Common myeloid progenitor, CD34-positive (primary cell): ENCODE results near the gene CYP11A1.
A peak's percentile ranks its signal among the peaks of the same experiment; 100 is the strongest.

Experiments
- CTCF ChIA-PET: fragments of 350-600 bp; sonication (Branson Sonifier 250); formaldehyde crosslinking; loops from one replicate; lab custom pipeline; 2021; ENCODE audit warnings: antibody characterized with exemption; lab: Charles Lee
- POLR2A ChIA-PET: fragments of 350-600 bp; sonication (Branson Sonifier 250); formaldehyde crosslinking; loops from one replicate; lab custom pipeline; 2021; ENCODE audit warnings: antibody characterized with exemption; lab: Charles Lee
- DNase-seq, 3 donors: peaks; one replicate each; pipeline versions ENCODE4 v3.0.0 to v3.0.0-alpha.2; 2013
- H3K27ac ChIP-seq, 2 experiments: 1 replicate in 1 of 2; 2 replicates in 1 of 2; pipeline ENCODE4 v1.7.0; 2013; ENCODE audit warnings: inconsistent platforms in 2 of 2, low read length in 2 of 2, mild to moderate bottlenecking in 2 of 2, low read depth in 1 of 2, moderate library complexity in 1 of 2; ENCODE audit not compliant: severe bottlenecking in 2 of 2, insufficient read depth in 1 of 2, poor library complexity in 1 of 2
- H3K27me3 ChIP-seq, 5 experiments: replicated peaks in 2 of 5; 1 replicate in 3 of 5; 2 replicates in 2 of 5; pipeline versions ENCODE4 v1.6.1 to v1.7.0; 2013; ENCODE audit warnings: low read length in 4 of 5, mild to moderate bottlenecking in 2 of 5, moderate library complexity in 2 of 5, inconsistent platforms in 1 of 5; ENCODE audit not compliant: insufficient read depth in 5 of 5, control insufficient read depth in 4 of 5
- H3K36me3 ChIP-seq, 4 experiments: 1 replicate in 2 of 4; 2 replicates in 2 of 4; pipeline versions ENCODE4 v1.6.1 to v1.7.0; 2013; ENCODE audit warnings: low read length in 3 of 4, control low read depth in 1 of 4, mild to moderate bottlenecking in 1 of 4; ENCODE audit not compliant: control insufficient read depth in 4 of 4, insufficient read depth in 4 of 4
- H3K4me1 ChIP-seq, 4 experiments: 1 replicate in 3 of 4; 2 replicates in 1 of 4; pipeline versions ENCODE4 v1.6.1 to v1.7.1; 2013; ENCODE audit warnings: low read length in 3 of 4, mild to moderate bottlenecking in 3 of 4, control low read depth in 1 of 4, inconsistent platforms in 1 of 4, moderate library complexity in 1 of 4; ENCODE audit not compliant: control insufficient read depth in 4 of 4, insufficient read depth in 4 of 4; ENCODE audit errors: control extremely low read depth in 1 of 4
- H3K4me3 ChIP-seq, 7 experiments: 1 replicate in 4 of 7; 2 replicates in 3 of 7; pipeline versions ENCODE4 v1.5.1 to v1.7.0; 2013; ENCODE audit warnings: mild to moderate bottlenecking in 7 of 7, low read length in 6 of 7, moderate library complexity in 6 of 7, inconsistent platforms in 2 of 7, low read depth in 2 of 7, control low read depth in 1 of 7; ENCODE audit not compliant: insufficient read depth in 4 of 7, control insufficient read depth in 1 of 7; ENCODE audit errors: extremely low read depth in 1 of 7
- H3K9me3 ChIP-seq, 5 experiments: 1 replicate in 4 of 5; 2 replicates in 1 of 5; pipeline versions ENCODE4 v1.6.1 to v1.7.1; 2013; ENCODE audit warnings: low read length in 4 of 5, mild to moderate bottlenecking in 2 of 5, inconsistent platforms in 1 of 5, low read depth in 1 of 5, moderate library complexity in 1 of 5; ENCODE audit not compliant: control insufficient read depth in 4 of 5, insufficient read depth in 2 of 5; ENCODE audit errors: control extremely low read depth in 1 of 5
- whole genome bisulfite sequencing: methylation state at CpG from one replicate; pipeline ENCODE4 v1.1.5; 2013; ENCODE audit not compliant: insufficient coverage; 5-methylcytosine and 5-hydroxymethylcytosine counted together

CYP11A1 gene

DNA sequence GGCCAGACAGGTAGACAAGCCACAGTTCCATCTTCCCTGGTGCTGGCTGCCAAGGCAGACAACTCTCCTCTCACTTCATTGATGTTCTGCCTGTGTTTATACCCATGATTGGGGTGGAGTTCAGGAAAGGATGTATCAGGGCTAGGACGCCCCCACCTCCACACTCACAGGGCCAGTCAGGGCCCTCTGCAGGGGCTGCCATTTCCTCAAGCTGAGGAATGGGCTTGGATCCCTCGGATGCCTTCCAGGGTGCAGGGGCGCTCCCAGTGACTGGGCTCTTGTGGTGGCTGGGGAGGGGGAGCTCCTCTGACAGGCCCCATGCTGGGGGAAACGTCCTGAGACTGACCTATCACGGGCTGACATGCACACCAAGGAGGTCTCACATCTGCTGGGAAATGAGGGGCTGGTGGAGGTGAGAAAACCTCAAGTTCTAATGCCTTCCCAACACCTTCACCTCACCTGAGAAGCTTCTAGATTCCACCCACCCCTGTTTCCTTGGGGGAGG lies 34.9 kb upstream of the CYP11A1 start:
- no peaks in the 10 kb centered on the region for H3K36me3 ChIP-seq
- no peaks in the 10 kb centered on the region for H3K9me3 ChIP-seq
- 95% methylated on average over 2 of the region's 5 CpGs for WGBS
- peaks cover 21 to 82% (median 66%) of the 10 kb centered on the region in 4 experiments for H3K4me1 ChIP-seq
- POLR2A ChIA-PET, result interaction anchor here (0.8 to 2.8 kb wide), 3 partner anchors 17 to 60 kb away, joined by 3 to 12 read pairs (median 4); no protein-coding TSS in a partner anchor
- H3K27me3 ChIP-seq, result no peaks in the 10 kb centered on the region
- H3K4me3 ChIP-seq, result peak overlapping the region in 2 of 7 experiments; percentile 4 to 48
- DNase-seq, result no peak
- peak overlapping the region; percentile 1 to 9 for H3K27ac ChIP-seq
- CTCF ChIA-PET, result interaction anchor here (0.8 to 10.0 kb wide), 12 partner anchors 11 to 385 kb away, joined by 3 to 82 read pairs (median 8); no protein-coding TSS in a partner anchor

DNA sequence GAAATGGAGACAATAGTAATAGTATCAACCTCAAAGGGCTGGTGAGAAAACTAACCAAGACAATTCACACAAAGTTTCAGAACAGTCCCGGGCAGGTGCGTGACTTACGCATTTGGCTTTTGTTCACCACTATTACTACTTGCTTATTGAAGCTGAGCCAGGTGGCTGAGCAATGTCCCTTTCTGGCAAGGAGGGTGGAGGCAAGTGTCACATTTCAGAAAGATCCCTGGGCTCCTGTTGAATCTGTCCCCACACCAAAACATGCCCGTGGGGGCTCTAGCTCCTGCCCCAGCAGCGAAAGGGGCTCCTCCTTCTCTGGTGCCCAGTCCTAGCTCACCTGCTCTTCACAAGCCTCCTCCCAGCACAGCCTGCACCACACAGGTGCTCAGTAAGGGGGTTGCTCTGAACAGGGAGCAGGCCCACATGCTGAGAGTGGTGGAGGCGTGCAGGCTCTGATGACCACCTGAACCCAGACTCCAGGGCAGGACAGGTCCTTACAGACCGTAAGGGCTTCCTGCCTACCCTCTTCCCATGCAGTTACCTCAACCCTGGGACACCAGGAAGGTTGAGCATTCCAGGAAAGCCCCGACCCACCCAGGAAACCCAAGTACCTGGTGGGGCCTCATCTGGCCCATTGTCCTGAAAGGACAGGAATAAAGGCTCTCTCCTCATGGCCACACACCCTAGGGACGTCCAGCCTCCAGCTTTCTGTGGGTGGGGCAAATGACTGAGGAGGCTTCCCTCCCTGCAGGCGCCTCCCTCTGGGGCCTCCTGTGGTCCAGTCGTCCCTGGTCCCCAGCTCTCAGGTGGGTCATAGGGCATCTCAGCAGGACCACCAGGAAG lies 33.7 kb upstream of the CYP11A1 start:
- CTCF ChIA-PET, result interaction anchor here (1.0 to 10.0 kb wide), 5 partner anchors 9 to 40 kb away, joined by 3 to 82 read pairs (median 22); no protein-coding TSS in a partner anchor
- peak overlapping the region in 2 of 7 experiments; percentile 4 to 14 for H3K4me3 ChIP-seq
- peak overlapping the region in 1 of 2 experiments; percentile 41 for H3K27ac ChIP-seq
- H3K9me3 ChIP-seq, result no peaks in the 10 kb centered on the region
- no peaks in the 10 kb centered on the region for H3K36me3 ChIP-seq
- no peaks in the 10 kb centered on the region for H3K27me3 ChIP-seq
- peaks cover 21 to 87% (median 78%) of the 10 kb centered on the region in 4 experiments for H3K4me1 ChIP-seq
- no peak for DNase-seq
- 81% methylated on average over 5 of the region's 11 CpGs for WGBS
- POLR2A ChIA-PET, result interaction anchor here (0.8 to 2.0 kb wide), 2 partner anchors 12 to 32 kb away, joined by 3 to 6 read pairs; partner anchors contain the start of gene SEMA7A

DNA sequence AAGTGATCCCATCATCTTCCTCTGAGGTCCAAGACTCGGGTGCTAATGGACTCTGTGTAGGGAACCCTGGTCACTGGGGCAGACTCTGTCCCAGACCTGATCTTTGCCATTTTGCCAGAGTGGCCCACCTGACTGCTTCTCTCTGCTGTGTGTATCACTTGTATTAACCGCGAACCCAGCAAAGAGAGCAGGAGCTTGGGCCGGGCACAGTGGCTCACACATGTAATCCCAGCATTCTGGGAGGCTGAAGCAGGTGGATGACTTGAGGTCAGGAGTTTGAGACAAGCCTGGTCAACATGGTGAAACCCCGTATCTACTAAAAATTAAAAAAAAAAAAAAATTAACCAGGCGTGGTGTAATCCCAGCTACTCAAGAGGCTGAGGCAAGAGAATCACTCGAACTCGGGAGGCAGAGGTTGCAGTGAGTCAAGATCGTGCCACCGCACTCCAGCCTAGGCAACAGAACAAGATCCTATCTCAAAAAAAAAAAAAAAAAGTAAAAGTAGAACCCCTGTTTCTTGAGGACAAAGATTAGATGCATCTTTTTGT lies 32.9 kb upstream of the CYP11A1 start:
- Histone ChIP-seq H3K27me3 (no peaks in the 10 kb centered on the region), H3K9me3 (no peaks in the 10 kb centered on the region), H3K4me1 (peaks cover 21 to 90% (median 85%) of the 10 kb centered on the region in 4 experiments), H3K27ac (peak overlapping the region in 1 of 2 experiments; percentile 6), H3K4me3 (peak overlapping the region in 2 of 7 experiments; percentile 43 to 44), H3K36me3 (no peaks in the 10 kb centered on the region)
- no peak for DNase-seq
- 89% methylated on average over 2 of the region's 10 CpGs for WGBS
- ChIA-PET CTCF (interaction anchor here (1.0 to 10.0 kb wide), 3 partner anchors 9 to 39 kb away, joined by 4 to 82 read pairs (median 75); no protein-coding TSS in a partner anchor), POLR2A (interaction anchor here (0.8 to 2.0 kb wide), 3 partner anchors 11 to 33 kb away, joined by 3 to 6 read pairs (median 3); partner anchors contain the start of gene SEMA7A)

DNA sequence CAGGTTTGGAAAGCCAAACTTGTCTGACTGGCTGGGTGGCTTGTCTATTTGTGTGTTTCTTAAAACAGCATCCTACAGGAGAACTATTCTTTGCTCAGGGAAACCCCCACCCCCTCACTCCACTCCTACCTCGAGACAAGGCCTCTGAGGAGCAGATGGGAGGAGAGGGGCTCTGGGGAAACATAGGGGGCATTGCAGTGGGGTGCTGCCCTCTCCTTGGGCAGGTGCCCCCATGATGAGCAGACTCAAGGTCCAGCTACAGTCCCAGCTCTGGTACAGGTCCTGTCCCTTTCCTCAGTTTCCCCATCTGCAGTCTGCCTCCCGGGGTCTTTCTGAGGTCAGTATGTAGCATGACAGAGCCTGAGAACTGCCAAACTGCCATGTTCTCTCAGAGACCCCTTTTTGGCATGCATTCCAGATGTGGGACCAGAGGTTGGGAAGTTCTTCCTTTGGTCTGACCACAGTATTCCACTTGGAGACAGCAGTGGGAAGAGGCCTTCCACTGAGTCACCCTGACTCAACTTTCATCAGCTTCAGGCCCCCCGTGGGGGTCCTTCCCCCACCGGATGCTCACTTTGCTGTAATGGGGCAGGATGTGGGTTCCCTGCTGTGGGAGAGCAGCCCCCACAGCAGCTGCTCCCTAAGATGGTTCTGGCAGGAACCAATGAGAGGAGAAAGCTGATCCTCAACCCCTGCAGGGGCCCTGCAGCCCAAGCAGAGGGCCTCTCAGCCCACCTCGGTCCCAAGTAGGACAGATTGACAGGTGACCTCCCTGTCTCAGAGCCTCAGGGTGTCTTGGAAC lies 32.3 kb upstream of the CYP11A1 start:
- Histone ChIP-seq H3K4me1 (peaks cover 21 to 96% (median 85%) of the 10 kb centered on the region in 4 experiments), H3K36me3 (no peaks in the 10 kb centered on the region), H3K27ac (peak overlapping the region in 1 of 2 experiments; percentile 6), H3K9me3 (no peaks in the 10 kb centered on the region), H3K27me3 (no peaks in the 10 kb centered on the region), H3K4me3 (peak overlapping the region in 2 of 7 experiments; percentile 43 to 44)
- ChIA-PET POLR2A (interaction anchor here (1.0 to 2.0 kb wide), 2 partner anchors 10 to 27 kb away, joined by 3 to 6 read pairs; no protein-coding TSS in a partner anchor), CTCF (interaction anchor here (1.0 to 10.0 kb wide), 5 partner anchors 8 to 40 kb away, joined by 3 to 82 read pairs (median 4); no protein-coding TSS in a partner anchor)
- WGBS, result 40% methylated on average over 2 of the region's 5 CpGs
- peak in 2 of 3 donors; percentile 88 to 89 for DNase-seq

DNA sequence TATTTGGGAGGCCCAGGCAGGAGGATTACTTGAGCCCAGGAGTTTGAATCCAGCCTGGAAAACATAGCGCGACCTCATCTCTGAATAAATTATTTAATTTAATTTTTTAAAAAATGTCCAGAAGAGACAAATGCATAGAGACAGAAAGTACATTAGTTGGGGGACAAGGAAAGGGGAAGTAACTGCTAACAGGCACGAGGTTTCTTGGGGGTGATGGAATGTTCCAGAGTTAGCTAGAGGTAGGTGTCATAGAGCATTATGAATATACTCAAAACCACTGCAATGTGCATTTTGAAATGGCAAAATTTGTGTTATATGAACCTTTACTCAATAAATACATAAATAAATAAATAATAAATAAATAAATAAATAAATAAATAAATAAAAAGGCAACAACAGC lies 31.7 kb upstream of the CYP11A1 start:
- no CpG with 5 or more reads among the region's 3 CpGs for WGBS
- peak in 2 of 3 donors; percentile 78 to 87 for DNase-seq
- CTCF ChIA-PET, result interaction anchor here (1.0 to 10.0 kb wide), 4 partner anchors 7 to 32 kb away, joined by 3 to 82 read pairs (median 39); no protein-coding TSS in a partner anchor

DNA sequence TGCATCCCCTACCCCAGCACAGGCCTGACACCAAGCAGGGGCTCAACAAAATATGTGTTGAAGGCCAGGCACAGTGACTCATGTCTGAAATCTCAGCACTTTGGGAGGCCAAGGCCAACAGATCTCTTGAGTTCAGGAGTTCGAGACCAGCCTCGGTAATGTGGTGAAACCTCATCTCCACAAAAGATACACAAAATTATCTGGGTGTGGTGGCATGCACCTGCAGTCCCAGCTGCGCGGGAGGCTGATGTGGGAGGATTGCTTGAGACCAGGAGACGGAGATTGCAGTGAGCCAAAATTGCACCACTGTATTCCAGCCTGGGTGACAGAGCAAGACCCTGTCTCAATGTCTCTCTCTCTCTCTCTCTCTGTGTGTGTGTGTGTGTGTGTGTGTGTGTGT lies 30.7 kb upstream of the CYP11A1 start:
- no peak for DNase-seq
- ChIA-PET CTCF (interaction anchor here (1.0 to 8.9 kb wide), 2 partner anchors 14 to 33 kb away, joined by 3 to 82 read pairs; no protein-coding TSS in a partner anchor), POLR2A (interaction anchor here (0.7 to 0.8 kb wide), 2 partner anchors 9 to 10 kb away, joined by 3 read pairs; no protein-coding TSS in a partner anchor)
- H3K4me3 ChIP-seq, result no peak overlapping the region
- H3K36me3 ChIP-seq, result no peaks in the 10 kb centered on the region
- WGBS, result 96% methylated on average over 4 of the region's 5 CpGs
- no peaks in the 10 kb centered on the region for H3K9me3 ChIP-seq
- H3K27me3 ChIP-seq, result no peaks in the 10 kb centered on the region
- H3K27ac ChIP-seq, result no peak overlapping the region
- peaks cover 14 to 81% (median 74%) of the 10 kb centered on the region in 4 experiments for H3K4me1 ChIP-seq

More for the DNA sequence above, 31.7 kb upstream of the CYP11A1 start:
- no peaks in the 10 kb centered on the region for H3K27me3 ChIP-seq
- H3K4me3 ChIP-seq, result no peak overlapping the region
- POLR2A ChIA-PET, result no interaction called here
- peaks cover 15 to 90% (median 80%) of the 10 kb centered on the region in 4 experiments for H3K4me1 ChIP-seq
- no peak overlapping the region for H3K27ac ChIP-seq
- no peaks in the 10 kb centered on the region for H3K36me3 ChIP-seq
- H3K9me3 ChIP-seq, result no peaks in the 10 kb centered on the region
